Activated T-helper 17 cell treated with anti-CD3 and anti-CD28 coated beads, Interleukin-2, amount 50 U/mL, for 72 hours (primary cell): ENCODE results near the gene PRKD1. TPM values are rescaled to one million over a fixed set of nuclear protein-coding genes. Genes with fewer than 3 reads are reported as not detected.

Experiments
- ATAC-seq: fragments of 150-1000 bp; cut with Tn5 transposase; replicated peaks from 2 replicates; pipeline ENCODE4 v1.10.0; 2021; ENCODE audit warnings: mild to moderate bottlenecking, moderate library complexity
- H3K27ac Mint-ChIP-seq: one replicate; pipeline ENCODE4 v1.8.0; 2022; ENCODE audit warnings: mixed read lengths
- H3K27me3 Mint-ChIP-seq: one replicate; pipeline ENCODE4 v1.8.0; 2022; ENCODE audit warnings: mixed read lengths
- H3K36me3 Mint-ChIP-seq: one replicate; pipeline ENCODE4 v1.8.0; 2022; ENCODE audit warnings: low read depth, mild to moderate bottlenecking, mixed read lengths
- H3K4me1 Mint-ChIP-seq: one replicate; pipeline ENCODE4 v1.8.0; 2022; ENCODE audit warnings: mixed read lengths
- H3K4me3 Mint-ChIP-seq: one replicate; pipeline ENCODE4 v1.8.0; 2022; ENCODE audit warnings: mild to moderate bottlenecking, mixed read lengths
- H3K9me3 Mint-ChIP-seq: one replicate; pipeline ENCODE4 v1.8.0; 2022; ENCODE audit warnings: mixed read lengths
- total RNA-seq, 2 donors: library from RNA; stranded (reverse); gene quantifications; one replicate each; pipeline ENCODE4 v1.2.3, GENCODE V29; 2022

The PRKD1 gene
- not detected for total RNA-seq

DNA sequence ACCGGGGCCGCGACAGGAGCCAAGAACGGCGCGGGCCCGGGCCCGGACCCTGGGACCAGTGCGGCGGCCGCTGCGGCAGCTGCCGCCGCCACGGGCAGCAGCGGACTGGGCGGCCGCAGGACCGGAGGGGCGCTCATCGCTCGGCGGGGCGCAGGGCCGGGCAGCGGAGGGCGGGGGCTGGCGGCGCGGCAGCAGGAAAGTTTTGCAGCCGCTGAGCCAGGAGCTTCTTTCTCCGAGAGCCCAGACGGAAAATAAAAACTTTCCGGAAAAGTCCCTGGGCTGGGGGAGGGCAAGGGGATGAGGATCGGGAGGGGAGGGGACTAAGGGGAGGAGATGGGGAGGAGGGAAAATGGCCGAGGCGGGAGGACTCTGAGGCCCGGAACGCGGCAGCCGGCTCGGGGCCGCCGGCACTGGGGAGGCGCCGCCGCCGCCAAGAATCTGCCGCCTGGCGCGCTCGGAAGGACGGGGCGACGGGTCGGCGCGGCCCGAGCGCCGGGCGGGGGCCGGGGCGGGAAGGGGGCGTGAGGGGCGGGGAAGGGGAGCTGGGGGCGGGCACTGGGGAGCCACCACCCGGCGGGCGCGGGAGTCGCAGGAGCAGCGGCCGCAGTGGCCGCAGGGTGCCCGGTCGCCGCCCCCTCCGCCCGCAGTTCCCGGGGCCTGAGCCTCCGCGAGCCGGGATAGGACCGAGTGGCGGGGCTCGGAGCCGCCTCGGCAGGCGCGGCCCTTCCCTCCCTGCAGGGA lies at the start of gene PRKD1:
PRKD1 (minus strand) TSS at position 472 of the 741 bp plus-strand sequence.
- no peak for ATAC-seq
- H3K27me3 Mint-ChIP-seq = peaks cover 35% of the 10 kb centered on the region
- H3K27ac Mint-ChIP-seq = no peak within 1 kb of the TSS
- no peaks in the 10 kb centered on the region for H3K9me3 Mint-ChIP-seq
- peak within 1 kb of the TSS; percentile 56 for H3K4me3 Mint-ChIP-seq
- H3K4me1 Mint-ChIP-seq = peaks cover 6% of the 10 kb centered on the region
- H3K36me3 Mint-ChIP-seq = peaks cover 8% of the 10 kb centered on the region

DNA sequence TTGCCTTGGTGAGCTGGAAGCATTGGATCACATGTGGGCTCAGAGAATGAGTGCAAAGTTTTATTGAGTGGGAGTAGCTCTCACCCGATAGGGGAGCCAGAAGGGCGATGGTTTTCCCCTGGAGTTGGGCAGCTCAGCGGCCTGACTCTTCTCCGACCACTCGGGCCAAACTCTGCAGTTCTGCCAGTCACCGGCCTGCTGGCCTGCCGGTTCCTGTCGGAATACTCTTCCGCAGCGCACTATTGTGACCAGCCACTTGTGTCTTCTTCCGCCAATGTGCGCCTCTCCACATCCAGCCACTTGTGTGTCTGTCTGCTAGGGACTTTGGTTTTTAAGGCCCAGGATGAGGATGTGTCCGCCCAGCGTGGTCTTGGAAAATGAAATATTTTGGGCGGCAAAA lies 43.5 kb upstream of the PRKD1 start:
- ATAC-seq = no peak
- Mint-ChIP-seq H3K36me3 (no peaks in the 10 kb centered on the region), H3K9me3 (peaks cover 21% of the 10 kb centered on the region), H3K4me1 (no peaks in the 10 kb centered on the region), H3K27me3 (no peaks in the 10 kb centered on the region), H3K27ac (no peak overlapping the region), H3K4me3 (no peak overlapping the region)

DNA sequence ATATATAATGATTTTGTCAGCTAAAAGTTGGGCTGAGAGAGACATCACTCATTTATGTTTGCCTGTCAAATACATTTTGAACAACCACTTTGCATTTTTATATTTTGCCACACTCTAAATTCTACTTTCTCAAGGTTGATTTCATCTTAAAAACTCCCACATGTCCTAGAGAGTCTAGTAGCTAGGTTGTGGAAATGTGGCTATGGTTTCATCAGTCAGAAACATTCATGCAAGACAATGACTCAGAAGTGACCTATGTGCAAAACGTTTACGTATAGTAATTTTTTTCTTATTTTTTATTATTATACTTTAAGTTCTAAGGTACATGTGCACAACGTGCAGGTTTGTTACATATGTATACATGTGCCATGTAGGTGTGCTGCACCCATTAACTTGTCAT lies 27.4 kb upstream of the PRKD1 start:
- ATAC-seq = no peak
- Mint-ChIP-seq H3K27me3 (no peaks in the 10 kb centered on the region), H3K4me1 (no peaks in the 10 kb centered on the region), H3K4me3 (no peak overlapping the region), H3K36me3 (no peaks in the 10 kb centered on the region), H3K9me3 (peaks cover 15% of the 10 kb centered on the region), H3K27ac (no peak overlapping the region)

DNA sequence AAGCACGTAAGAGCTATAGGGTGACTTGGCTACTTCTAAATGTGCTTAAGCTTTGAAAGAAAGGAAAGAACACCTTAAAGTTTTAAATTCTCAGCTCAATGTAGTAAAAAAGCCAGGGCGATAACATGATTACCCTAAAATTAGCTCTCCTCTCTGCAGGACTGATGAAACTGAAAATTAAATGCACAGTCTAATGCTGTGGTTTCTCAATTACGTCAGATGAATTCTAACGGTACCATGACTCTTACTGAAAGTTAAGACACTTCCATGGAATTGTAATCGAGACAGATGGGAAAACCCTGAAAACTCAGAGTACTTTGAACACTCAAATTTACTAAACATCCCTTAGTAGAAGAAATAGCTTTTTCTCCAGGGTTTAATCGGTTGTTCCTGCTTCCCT lies 25.9 kb upstream of the PRKD1 start:
- no peak overlapping the region for H3K27ac Mint-ChIP-seq
- no peak for ATAC-seq
- H3K4me3 Mint-ChIP-seq = no peak overlapping the region
- peaks cover 12% of the 10 kb centered on the region for H3K9me3 Mint-ChIP-seq
- no peaks in the 10 kb centered on the region for H3K4me1 Mint-ChIP-seq
- no peaks in the 10 kb centered on the region for H3K27me3 Mint-ChIP-seq
- no peaks in the 10 kb centered on the region for H3K36me3 Mint-ChIP-seq

DNA sequence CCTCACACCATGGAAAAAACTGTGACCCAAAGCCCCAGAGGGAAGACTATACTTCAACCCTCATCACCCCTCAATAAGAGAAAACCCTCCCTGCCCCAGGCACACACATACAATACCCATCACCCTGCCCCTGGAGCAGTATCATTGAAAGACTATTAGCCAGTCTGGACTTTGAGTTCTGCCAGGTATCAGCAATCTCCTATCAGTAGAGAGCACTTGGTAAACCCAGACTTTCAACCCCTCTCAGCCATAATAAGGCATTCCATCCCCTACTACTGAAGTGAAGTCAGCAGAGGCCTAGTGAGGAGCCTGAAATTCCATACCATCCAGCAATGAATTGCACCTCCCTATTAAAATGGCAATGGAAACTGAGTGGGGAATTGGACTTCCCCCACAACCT lies 16.4 kb upstream of the PRKD1 start:
- H3K27me3 Mint-ChIP-seq = no peaks in the 10 kb centered on the region
- no peaks in the 10 kb centered on the region for H3K4me1 Mint-ChIP-seq
- no peak for ATAC-seq
- peaks cover 29% of the 10 kb centered on the region for H3K9me3 Mint-ChIP-seq
- H3K27ac Mint-ChIP-seq = no peak overlapping the region
- H3K4me3 Mint-ChIP-seq = no peak overlapping the region
- H3K36me3 Mint-ChIP-seq = no peaks in the 10 kb centered on the region

GRCh38 chr14:29941401-29941800 lies 13.8 kb upstream of the PRKD1 start:
- H3K4me1 Mint-ChIP-seq = no peaks in the 10 kb centered on the region
- ATAC-seq = no peak
- no peaks in the 10 kb centered on the region for H3K27me3 Mint-ChIP-seq
- H3K4me3 Mint-ChIP-seq = no peak overlapping the region
- peaks cover 27% of the 10 kb centered on the region for H3K9me3 Mint-ChIP-seq
- H3K36me3 Mint-ChIP-seq = no peaks in the 10 kb centered on the region
- H3K27ac Mint-ChIP-seq = no peak overlapping the region

DNA sequence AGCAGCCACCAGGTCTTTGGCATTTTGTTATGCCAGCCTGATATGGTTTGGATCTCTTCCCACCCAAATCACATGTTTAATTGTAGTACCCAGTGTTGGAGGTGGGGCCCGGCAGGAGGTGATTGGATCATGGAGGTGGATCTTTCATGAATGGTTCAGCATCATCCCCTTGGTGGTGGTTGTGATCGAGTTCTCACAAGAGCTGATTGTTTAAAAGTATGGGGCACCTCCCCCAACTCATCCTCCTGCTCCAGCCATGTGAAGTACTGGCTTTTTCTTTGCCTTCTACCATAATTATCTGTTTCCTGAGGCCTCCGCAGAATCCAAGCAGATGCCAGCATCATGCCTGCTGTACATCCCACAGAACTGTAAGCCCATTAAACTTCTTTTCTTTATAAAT lies 12.8 kb upstream of the PRKD1 start:
- H3K27ac Mint-ChIP-seq = no peak overlapping the region
- ATAC-seq = no peak
- H3K4me3 Mint-ChIP-seq = no peak overlapping the region
- H3K4me1 Mint-ChIP-seq = no peaks in the 10 kb centered on the region
- peaks cover 24% of the 10 kb centered on the region for H3K9me3 Mint-ChIP-seq
- no peaks in the 10 kb centered on the region for H3K36me3 Mint-ChIP-seq
- no peaks in the 10 kb centered on the region for H3K27me3 Mint-ChIP-seq

GRCh38 chr14:29937116-29937515 lies 9.5 kb upstream of the PRKD1 start:
- Mint-ChIP-seq H3K27ac (no peak overlapping the region), H3K9me3 (peaks cover 9% of the 10 kb centered on the region), H3K36me3 (no peaks in the 10 kb centered on the region), H3K4me1 (no peaks in the 10 kb centered on the region), H3K4me3 (no peak overlapping the region), H3K27me3 (no peaks in the 10 kb centered on the region)
- ATAC-seq = no peak

GRCh38 chr14:29930283-29930682 lies 2.6 kb upstream of the PRKD1 start:
- peaks cover 27% of the 10 kb centered on the region for H3K27me3 Mint-ChIP-seq
- H3K9me3 Mint-ChIP-seq = no peaks in the 10 kb centered on the region
- ATAC-seq = no peak
- peaks cover 8% of the 10 kb centered on the region for H3K36me3 Mint-ChIP-seq
- no peak overlapping the region for H3K27ac Mint-ChIP-seq
- no peak overlapping the region for H3K4me3 Mint-ChIP-seq
- peaks cover 6% of the 10 kb centered on the region for H3K4me1 Mint-ChIP-seq

- no peak overlapping the region for H3K27ac Mint-ChIP-seq
- peaks cover 8% of the 10 kb centered on the region for H3K36me3 Mint-ChIP-seq
- H3K4me1 Mint-ChIP-seq = peaks cover 6% of the 10 kb centered on the region
- peaks cover 35% of the 10 kb centered on the region for H3K27me3 Mint-ChIP-seq
- ATAC-seq = no peak
- no peak overlapping the region for H3K4me3 Mint-ChIP-seq
- no peaks in the 10 kb centered on the region for H3K9me3 Mint-ChIP-seq
Observed at GRCh38 chr14:29928117-29928640, 532 bp upstream of the PRKD1 start.

GRCh38 chr14:29926701-29927375 lies 809 bp downstream of the PRKD1 start:
- Mint-ChIP-seq H3K27me3 (peaks cover 35% of the 10 kb centered on the region), H3K36me3 (peaks cover 8% of the 10 kb centered on the region), H3K27ac (no peak overlapping the region), H3K4me3 (peak overlapping the region; percentile 56), H3K9me3 (no peaks in the 10 kb centered on the region), H3K4me1 (peaks cover 6% of the 10 kb centered on the region)
- no peak for ATAC-seq

- H3K4me3 Mint-ChIP-seq = peak overlapping the region; percentile 56
- peaks cover 6% of the 10 kb centered on the region for H3K4me1 Mint-ChIP-seq
Observed at GRCh38 chr14:29926228-29926627, 1.4 kb downstream of the PRKD1 start.

GRCh38 chr14:29925736-29926135 lies 1.9 kb downstream of the PRKD1 start:
- Mint-ChIP-seq H3K4me3 (no peak overlapping the region), H3K4me1 (peaks cover 6% of the 10 kb centered on the region), H3K27ac (no peak overlapping the region), H3K27me3 (peaks cover 35% of the 10 kb centered on the region), H3K9me3 (no peaks in the 10 kb centered on the region), H3K36me3 (peaks cover 8% of the 10 kb centered on the region)
- ATAC-seq = no peak

More at GRCh38 chr14:29926228-29926627, 1.4 kb downstream of the PRKD1 start:
- no peaks in the 10 kb centered on the region for H3K9me3 Mint-ChIP-seq
- H3K27me3 Mint-ChIP-seq = peaks cover 35% of the 10 kb centered on the region
- ATAC-seq = no peak
- peaks cover 8% of the 10 kb centered on the region for H3K36me3 Mint-ChIP-seq
- no peak overlapping the region for H3K27ac Mint-ChIP-seq

- no peak for ATAC-seq
- H3K4me3 Mint-ChIP-seq = no peak overlapping the region
- peaks cover 8% of the 10 kb centered on the region for H3K36me3 Mint-ChIP-seq
- H3K27me3 Mint-ChIP-seq = peaks cover 35% of the 10 kb centered on the region
- no peaks in the 10 kb centered on the region for H3K9me3 Mint-ChIP-seq
- peaks cover 6% of the 10 kb centered on the region for H3K4me1 Mint-ChIP-seq
- no peak overlapping the region for H3K27ac Mint-ChIP-seq
Observed at GRCh38 chr14:29925101-29925722, 2.4 kb downstream of the PRKD1 start.

DNA sequence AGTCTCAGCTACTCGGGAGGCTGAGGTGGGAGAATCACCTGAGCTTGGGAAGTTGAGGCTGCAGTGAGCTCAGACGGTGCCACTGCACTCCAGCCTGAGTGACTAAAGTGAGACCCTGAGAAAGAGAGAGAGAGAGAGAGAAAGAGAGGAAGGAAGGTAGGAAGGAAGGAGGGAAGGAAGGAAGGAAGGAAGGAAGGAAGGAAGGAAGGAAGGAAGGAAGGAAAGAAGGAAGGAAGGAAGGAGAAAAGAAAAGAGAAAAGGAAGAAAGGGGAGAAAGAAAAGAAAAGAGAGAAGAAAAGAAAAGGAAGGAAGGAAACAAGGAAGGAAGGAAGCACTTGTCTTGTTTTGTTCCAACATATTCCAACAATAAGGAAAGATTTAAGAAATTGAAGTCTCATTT lies 7.8 kb downstream of the PRKD1 start:
- Mint-ChIP-seq H3K27ac (no peak overlapping the region), H3K27me3 (peaks cover 5% of the 10 kb centered on the region)
- no peak for ATAC-seq

More for the DNA sequence above, 7.8 kb downstream of the PRKD1 start:
- no peaks in the 10 kb centered on the region for H3K4me1 Mint-ChIP-seq
- peaks cover 4% of the 10 kb centered on the region for H3K9me3 Mint-ChIP-seq
- H3K4me3 Mint-ChIP-seq = no peak overlapping the region
- no peaks in the 10 kb centered on the region for H3K36me3 Mint-ChIP-seq
